H1 (cell line): ENCODE results near the gene CC2D2A. TPM values are rescaled to one million over a fixed set of nuclear protein-coding genes. Genes with fewer than 3 reads are reported as not detected.

ENCODE experiments used
- CTCF ChIA-PET: fragments of 300-600 bp; sonication (Branson Sonifier 250); formaldehyde crosslinking; loops from one replicate; lab custom pipeline; 2021; ENCODE audit not compliant: partially characterized antibody; lab: Charles Lee
- POLR2A ChIA-PET: fragments of 300-600 bp; sonication (Branson Sonifier 250); formaldehyde crosslinking; loops from one replicate; lab custom pipeline; 2021; ENCODE audit warnings: inconsistent platforms; ENCODE audit not compliant: partially characterized antibody; lab: Charles Lee
- DNase-seq, 2 experiments: peaks; one replicate each; pipeline versions ENCODE4 v3.0.0 to v3.0.0-alpha.2; 2010 to 2022; ENCODE audit warnings: low spot score in 2 of 2, low read depth in 1 of 2, mixed read lengths in 1 of 2
- FAIRE-seq: peaks from 2 replicates; lab custom pipeline; 2011; peaks lifted over from hg19 to GRCh38; lab: Jason Lieb, UNC
- H2AFZ ChIP-seq: 2 replicates; pipeline ENCODE4 v1.8.1; 2012; ENCODE audit warnings: low read length, inconsistent platforms
- H2AK5ac ChIP-seq: 2 replicates; pipeline ENCODE4 v1.6.1; 2013; ENCODE audit warnings: low read depth, low read length
- H2BK120ac ChIP-seq: replicated peaks from 2 replicates; pipeline ENCODE3; 2013; ENCODE audit warnings: low read depth, low read length, inconsistent platforms
- H2BK12ac ChIP-seq: 2 replicates; pipeline ENCODE4 v1.6.1; 2013; ENCODE audit warnings: low read depth, low read length
- H2BK15ac ChIP-seq: 2 replicates; pipeline ENCODE4 v1.6.1; 2013; ENCODE audit warnings: low read length
- H2BK20ac ChIP-seq: 2 replicates; pipeline ENCODE4 v1.6.1; 2013; ENCODE audit warnings: low read length
- H2BK5ac ChIP-seq: 2 replicates; pipeline ENCODE4 v1.6.1; 2013; ENCODE audit warnings: low read depth, low read length
- H3K14ac ChIP-seq: 2 replicates; pipeline ENCODE4 v1.6.1; 2013; ENCODE audit warnings: inconsistent platforms; ENCODE audit not compliant: insufficient read length
- H3K18ac ChIP-seq: 2 replicates; pipeline ENCODE4 v1.6.1; 2013; ENCODE audit warnings: low read length; ENCODE audit errors: extremely low read depth
- H3K23ac ChIP-seq: 2 replicates; pipeline ENCODE4 v1.6.1; 2013; ENCODE audit warnings: inconsistent platforms; ENCODE audit not compliant: insufficient read length
- H3K23me2 ChIP-seq: 2 replicates; pipeline ENCODE4 v1.6.1; 2013; ENCODE audit warnings: low read depth, low read length
- H3K27ac ChIP-seq: 2 replicates; pipeline ENCODE4 v1.6.1; 2011; ENCODE audit warnings: low read depth, low read length, inconsistent platforms
- H3K27me3 ChIP-seq, 4 experiments: replicated peaks in 1 of 4; 1 replicate in 1 of 4; 2 replicates in 3 of 4; pipeline versions ENCODE4 v1.6.1 to v1.8.1; 2011 to 2013; ENCODE audit warnings: low read length in 3 of 4, mild to moderate bottlenecking in 3 of 4, inconsistent platforms in 2 of 4, mixed read lengths in 2 of 4, moderate library complexity in 1 of 4; ENCODE audit not compliant: control insufficient read depth in 3 of 4, insufficient read depth in 3 of 4; ENCODE audit errors: extremely low read depth in 1 of 4
- H3K36me3 ChIP-seq, 4 experiments: 2 replicates each; pipeline versions ENCODE4 v1.6.1 to v1.8.1; 2011 to 2013; ENCODE audit warnings: mild to moderate bottlenecking in 4 of 4, low read length in 3 of 4, moderate library complexity in 2 of 4, control low read depth in 1 of 4, inconsistent platforms in 1 of 4; ENCODE audit not compliant: insufficient read depth in 4 of 4, control insufficient read depth in 2 of 4
- H3K4ac ChIP-seq: replicated peaks from 2 replicates; pipeline ENCODE3; 2013; ENCODE audit warnings: low read length, low read depth, mixed read lengths, inconsistent platforms; ENCODE audit not compliant: insufficient read length
- H3K4me1 ChIP-seq, 4 experiments: replicated peaks in 1 of 4; 1 replicate in 1 of 4; 2 replicates in 3 of 4; pipeline versions ENCODE4 v1.6.1 to v1.8.1; 2011 to 2013; ENCODE audit warnings: low read length in 3 of 4, inconsistent platforms in 2 of 4, mixed read lengths in 1 of 4; ENCODE audit not compliant: insufficient read depth in 4 of 4, control insufficient read depth in 3 of 4
- H3K4me2 ChIP-seq, 2 experiments: 2 replicates each; pipeline versions ENCODE4 v1.6.1 to v1.8.1; 2011 to 2013; ENCODE audit warnings: low read depth in 2 of 2, low read length in 2 of 2, control low read depth in 1 of 2, inconsistent platforms in 1 of 2, mild to moderate bottlenecking in 1 of 2; ENCODE audit not compliant: insufficient read depth in 1 of 2
- H3K4me3 ChIP-seq, 4 experiments: fragments of 200-600, 300-600 bp in 1 of 4; sonication (generic), shearing (Covaris generic), sonication (Bioruptor Twin) in 1 of 4; 2 replicates each; pipeline versions ENCODE4 v1.5.1 to v1.8.1; 2011 to 2016; ENCODE audit warnings: low read length in 4 of 4, low read depth in 3 of 4, control low read depth in 2 of 4, inconsistent platforms in 2 of 4, mild to moderate bottlenecking in 2 of 4, mixed read lengths in 1 of 4, moderate library complexity in 1 of 4; ENCODE audit not compliant: insufficient read depth in 2 of 4; ENCODE audit errors: extremely low read depth in 1 of 4
- H3K56ac ChIP-seq: replicated peaks from 2 replicates; pipeline ENCODE3; 2013; ENCODE audit warnings: low read depth, mild to moderate bottlenecking, mixed read lengths, low read length, inconsistent platforms; ENCODE audit not compliant: insufficient read length
- H3K79me1 ChIP-seq: 2 replicates; pipeline ENCODE4 v1.6.1; 2013; ENCODE audit warnings: low read depth, low read length, control low read depth
- H3K79me2 ChIP-seq, 2 experiments: 2 replicates each; pipeline versions ENCODE4 v1.6.1 to v1.8.1; 2012 to 2013; ENCODE audit warnings: low read length in 2 of 2, mild to moderate bottlenecking in 2 of 2, inconsistent platforms in 1 of 2; ENCODE audit not compliant: insufficient read depth in 2 of 2, control insufficient read depth in 1 of 2
- H3K9ac ChIP-seq, 4 experiments: replicated peaks in 1 of 4; 1 replicate in 1 of 4; 2 replicates in 3 of 4; pipeline versions ENCODE4 v1.6.1 to v1.8.1; 2011 to 2013; ENCODE audit warnings: low read depth in 3 of 4, low read length in 3 of 4, control low read depth in 2 of 4, mild to moderate bottlenecking in 2 of 4, moderate library complexity in 2 of 4, inconsistent platforms in 1 of 4; ENCODE audit errors: extremely low read depth in 1 of 4
- H3K9me3 ChIP-seq, 2 experiments: 2 replicates each; pipeline versions ENCODE4 v1.6.1 to v1.8.1; 2012 to 2013; ENCODE audit warnings: mild to moderate bottlenecking in 2 of 2, moderate library complexity in 2 of 2, control low read depth in 1 of 2, inconsistent platforms in 1 of 2, low read depth in 1 of 2, low read length in 1 of 2, mixed read lengths in 1 of 2; ENCODE audit not compliant: insufficient read depth in 2 of 2
- H4K20me1 ChIP-seq, 2 experiments: replicated peaks in 1 of 2; 2 replicates each; pipeline versions ENCODE3 to v1.8.1; 2011 to 2013; ENCODE audit warnings: inconsistent platforms in 2 of 2, low read length in 2 of 2, mild to moderate bottlenecking in 1 of 2; ENCODE audit not compliant: insufficient read depth in 2 of 2, control insufficient read depth in 1 of 2
- H4K5ac ChIP-seq: 2 replicates; pipeline ENCODE4 v1.6.1; 2013; ENCODE audit warnings: low read length, low read depth, mixed read lengths, inconsistent platforms; ENCODE audit not compliant: insufficient read length
- H4K8ac ChIP-seq: 2 replicates; pipeline ENCODE4 v1.8.0; 2013; ENCODE audit warnings: mild to moderate bottlenecking, moderate library complexity, low read length, inconsistent platforms; ENCODE audit not compliant: insufficient read depth; ENCODE audit errors: extremely low read depth
- H4K91ac ChIP-seq: replicated peaks from 2 replicates; pipeline ENCODE3; 2013; ENCODE audit warnings: low read length, mixed read lengths, inconsistent platforms; ENCODE audit not compliant: insufficient read length
- CHD2 ChIP-seq: IDR thresholded peaks from 2 replicates; pipeline ENCODE4 v1.6.1; 2012; ENCODE audit warnings: low read length, improper control_type of control experiment
- CREB1 ChIP-seq: IDR thresholded peaks from 2 replicates; pipeline ENCODE4 v1.6.1; 2012; ENCODE audit warnings: inconsistent platforms
- EP300 ChIP-seq, 2 experiments: IDR thresholded peaks; 1 replicate in 1 of 2; 2 replicates in 1 of 2; pipeline ENCODE4 v1.6.1; 2011 to 2012; ENCODE audit warnings: low read depth in 2 of 2, low read length in 2 of 2, mild to moderate bottlenecking in 2 of 2, borderline replicate concordance in 1 of 2, inconsistent platforms in 1 of 2, moderate library complexity in 1 of 2
- JUND ChIP-seq: IDR thresholded peaks from 2 replicates; pipeline ENCODE4 v1.6.1; 2011; ENCODE audit warnings: mild to moderate bottlenecking, improper control_type of control experiment, low read length
- RBBP5 ChIP-seq: IDR thresholded peaks from 2 replicates; pipeline ENCODE4 v1.7.1; 2012; ENCODE audit warnings: low read depth, mild to moderate bottlenecking, inconsistent platforms, low read length, moderate library complexity, borderline replicate concordance
- SIRT6 ChIP-seq: IDR thresholded peaks from one replicate; pipeline ENCODE4 v1.7.1; 2012; ENCODE audit warnings: low read length, inconsistent platforms
- SIX5 ChIP-seq: IDR thresholded peaks from 2 replicates; pipeline ENCODE4 v1.6.1; 2011; ENCODE audit warnings: mild to moderate bottlenecking, low read depth, low read length
- WGBS, 2 experiments: shearing (Covaris generic) in 1 of 2; methylation state at CpG; one replicate each; pipeline versions ENCODE4 v1.1.6 to v1.1.7; 2013 to 2015; ENCODE audit warnings: low lambda C conversion rate in 2 of 2, mixed read lengths in 2 of 2, inconsistent platforms in 1 of 2, low coverage in 1 of 2, missing lambda C conversion rate in 1 of 2; ENCODE audit not compliant: insufficient replicate concordance in 2 of 2, insufficient coverage in 1 of 2, insufficient read length in 1 of 2; ENCODE audit errors: extremely low coverage in 1 of 2, missing lambda C conversion rate in 1 of 2; 5-methylcytosine and 5-hydroxymethylcytosine counted together
- polyA plus RNA-seq, 7 experiments: library from polyadenylated mRNA; depleted of rRNA in 3 of 7; stranded (reverse) in 5 of 7; unstranded in 2 of 7; fragments of >200 nt in 5 of 7; fragments of 200-250 nt in 2 of 7; gene quantifications; 1 replicate in 5 of 7; 2 replicates in 1 of 7; 4 replicates in 1 of 7; pipeline versions ENCODE4 v1.2.1 to v1.2.3, GENCODE V29; 2011 to 2013; ENCODE audit warnings: missing spikeins in 2 of 7, mixed read lengths in 2 of 7
- total RNA-seq: library from RNA; stranded (reverse); fragmentation: NEBNext Ultra II Directional; extraction: Animal tissue kit (Norgen Biotek cat#: 25700); gene quantifications from 2 replicates; pipeline ENCODE4 v1.2.1, GENCODE V29; 2021

CC2D2A gene
- total and polyA plus RNA-seq, 2 of the 8 experiments (the other 6 are each of a cell fraction or from before 2014, with no cell fraction given): 11.0 to 12.2 TPM

- Histone ChIP-seq H3K9me3 (no peaks in the 10 kb centered on the region), H3K36me3 (no peaks in the 10 kb centered on the region), H3K4me3 (no peak overlapping the region), H4K91ac (no peak overlapping the region), H2BK5ac (no peak overlapping the region), H3K9ac (no peak overlapping the region), H3K4ac (no peak overlapping the region), H2AFZ (no peak overlapping the region), H3K79me2 (no peaks in the 10 kb centered on the region), H3K14ac (no peak overlapping the region), H2BK120ac (no peak overlapping the region), H4K20me1 (no peaks in the 10 kb centered on the region), H3K56ac (no peak overlapping the region), H3K79me1 (no peaks in the 10 kb centered on the region), H3K4me1 (0 out of 7 replicates have a peak, but pooled peaks cover 0 to 2% (median 0%) of the 10 kb centered on the region in 4 experiments), H3K18ac (no peak overlapping the region), H3K23me2 (no peaks in the 10 kb centered on the region), H3K4me2 (no peak overlapping the region), H4K5ac (no peak overlapping the region), H2BK15ac (no peak overlapping the region), H3K27ac (no peak overlapping the region), H3K27me3 (no peaks in the 10 kb centered on the region), H2AK5ac (no peak overlapping the region), H3K23ac (no peak overlapping the region), H4K8ac (no peak overlapping the region), H2BK12ac (no peak overlapping the region), H2BK20ac (no peak overlapping the region)
- DNase-seq (no peak), FAIRE-seq (no peak)
- WGBS, 2 experiments: 86% methylated on average over 5 of the region's 5 CpGs; no CpG with 5 or more reads in 1 of the 2 experiments
- TF ChIP-seq JUND (no peak), SIRT6 (no peak), CHD2 (no peak), SIX5 (no peak), EP300 (IDR thresholded peaks at IDR 0.05; ENCODE audit: borderline replicate concordance in 1 of 2, low read depth in 2 of 2, low read length in 2 of 2) (no peak), CREB1 (no peak), RBBP5 (no peak)
- CTCF ChIA-PET: interaction anchor here (3.2 kb wide), 1 partner anchor 27 kb away, joined by 11 read pairs; no protein-coding TSS in a partner anchor
- POLR2A ChIA-PET: no interaction called here
Measured at GRCh38 chr4:15423285-15423711, 46.4 kb upstream of the CC2D2A start.
